Activated T-cell treated with anti-CD3 and anti-CD28 coated beads, Interleukin-2, amount 50 U/mL, for 1 hour (primary cell): ENCODE measurements around the gene CFAP46.
"Not testable (repeated sequence)": the region's sequence is repeated elsewhere in the genome, so short reads cannot be mapped to it uniquely, and the experiment has no call there.

Experiments used
- DNase-seq: peaks from one replicate; pipeline ENCODE4 v3.0.0-alpha.2; 2020

The CFAP46 gene

DNA sequence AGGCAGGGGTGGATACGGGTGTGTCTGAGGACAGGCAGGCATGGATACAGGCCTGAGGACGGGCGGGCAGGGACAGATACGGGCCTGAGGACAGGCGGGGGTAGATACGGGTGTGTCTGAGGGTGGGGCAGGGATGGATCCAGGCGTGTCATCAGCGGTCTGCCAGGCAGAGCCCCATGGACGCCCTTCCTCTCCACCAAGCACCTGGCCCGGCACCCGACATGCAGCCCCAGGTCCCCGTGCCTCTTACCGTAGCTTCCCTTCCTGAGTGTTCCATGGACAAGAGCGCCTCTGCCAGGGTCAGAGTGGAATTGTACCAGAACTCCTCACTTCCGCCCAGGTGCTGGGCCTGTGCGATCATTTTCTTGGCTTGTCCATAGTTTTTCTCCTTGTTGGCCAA, 81.8 kb downstream of the CFAP46 start:
- DNase-seq: no peak

DNA sequence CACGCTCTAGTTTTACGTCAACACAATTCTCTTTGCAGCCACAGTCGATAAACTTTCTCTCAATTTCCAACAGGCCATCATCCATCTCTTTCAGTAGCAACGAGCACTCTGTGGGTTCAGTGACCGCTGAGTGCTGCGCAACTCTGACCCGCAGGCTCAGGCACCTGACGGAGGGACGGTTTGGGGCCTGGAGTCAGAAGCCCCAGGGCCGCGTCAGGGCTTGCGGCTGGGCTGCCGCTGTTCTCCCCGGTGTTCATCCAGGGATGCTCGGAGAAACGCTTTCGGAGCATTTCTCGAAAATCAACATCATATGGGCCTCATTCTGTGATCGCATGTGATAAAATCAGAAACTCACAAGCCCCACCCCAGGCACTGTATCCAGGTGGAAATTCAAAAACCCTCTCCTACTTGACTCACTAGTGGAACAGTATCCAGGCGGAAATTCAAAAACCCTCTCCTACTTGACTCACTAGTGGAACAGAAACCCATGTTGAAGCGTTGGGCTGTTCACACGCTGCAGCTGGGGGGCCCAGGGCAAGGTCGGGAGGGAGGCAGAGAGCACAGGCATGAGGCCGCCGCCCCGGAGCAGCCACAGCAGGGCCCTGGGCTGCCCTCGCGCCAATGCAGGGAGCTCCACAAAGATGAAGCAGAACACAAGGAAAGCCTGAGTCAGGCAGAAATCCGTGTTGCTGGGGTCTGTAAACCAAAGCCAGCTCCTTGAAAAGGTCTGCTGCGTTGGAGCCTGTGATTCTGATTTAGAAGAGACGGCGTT, 83.1 kb downstream of the CFAP46 start:
- DNase-seq: no peak

GRCh38 chr10:132858121-132859081, 84.0 kb downstream of the CFAP46 start:
- DNase-seq: peak; percentile 12

GRCh38 chr10:132856869-132857524, 85.4 kb downstream of the CFAP46 start:
- no peak for DNase-seq

DNA sequence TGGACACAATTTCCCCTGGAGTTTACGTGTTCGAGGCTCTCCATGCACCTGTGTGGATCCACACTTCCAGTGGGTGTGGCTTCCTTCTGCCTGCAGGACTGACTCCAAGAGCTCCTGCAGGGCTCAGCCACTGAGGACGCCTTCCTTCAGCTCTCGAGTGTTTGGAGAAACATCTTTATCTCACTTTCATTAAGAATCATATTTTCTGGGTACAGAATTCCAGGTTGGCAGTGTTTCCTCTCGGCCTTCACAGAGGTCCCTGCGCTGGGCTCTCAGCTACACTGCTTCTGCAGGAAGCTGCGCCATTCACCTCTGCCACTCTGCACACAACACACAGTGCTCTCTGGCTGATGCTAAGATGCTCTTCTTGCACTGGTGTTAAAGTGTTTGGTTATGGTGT, 86.5 kb downstream of the CFAP46 start:
- DNase-seq: no peak

GRCh38 chr10:132851451-132851850, 90.9 kb downstream of the CFAP46 start:
- DNase-seq: no peak

GRCh38 chr10:132850896-132851295, 91.5 kb downstream of the CFAP46 start:
- DNase-seq: no peak

DNA sequence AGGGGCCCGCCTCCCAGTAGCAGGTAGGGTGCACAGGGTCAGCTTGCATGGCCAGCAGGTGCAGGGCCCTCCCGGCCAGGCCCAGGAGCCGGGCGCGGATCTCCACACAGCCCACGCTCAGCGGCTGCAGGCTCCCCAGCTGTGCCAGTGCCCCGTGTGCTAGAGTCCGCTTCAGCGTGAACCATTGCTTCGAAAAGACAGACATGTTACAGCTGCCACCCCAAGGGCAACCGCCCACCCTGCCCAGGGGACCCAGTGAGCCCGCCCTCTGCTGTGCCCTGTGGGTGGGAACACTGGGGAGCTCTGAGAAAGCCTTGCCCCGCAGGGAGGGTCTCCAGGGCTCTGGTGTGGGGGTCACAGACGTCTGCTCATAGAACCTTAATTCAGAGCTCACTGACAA, 92.1 kb downstream of the CFAP46 start:
- no peak for DNase-seq

DNA sequence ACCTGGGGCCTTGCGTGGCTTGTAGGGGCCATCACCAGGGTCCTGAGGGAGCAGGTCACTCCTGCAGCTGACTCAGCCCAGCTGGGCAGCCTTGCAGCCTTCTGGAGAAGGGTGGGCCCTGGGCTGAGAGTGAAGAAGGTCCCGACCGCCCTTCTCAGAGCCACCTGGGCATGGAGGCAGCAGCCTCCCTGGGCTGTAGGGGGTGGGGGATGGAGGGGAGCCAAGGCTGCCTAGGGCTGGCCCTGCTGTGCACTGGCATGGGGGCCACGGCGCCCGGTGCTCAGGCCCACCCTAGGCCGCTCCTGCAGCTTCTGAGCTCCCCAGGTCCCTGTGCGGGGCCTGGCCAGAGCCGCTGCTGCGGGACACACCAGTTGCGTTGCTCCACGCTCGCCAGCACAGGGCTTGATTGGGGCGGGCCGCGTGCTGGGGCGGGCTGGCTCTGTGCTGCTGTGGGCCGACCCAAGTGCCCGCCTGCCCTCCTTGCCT, 92.8 kb downstream of the CFAP46 start:
- DNase-seq: no peak

GRCh38 chr10:132848951-132849545, 93.3 kb downstream of the CFAP46 start:
- DNase-seq: no peak

GRCh38 chr10:132848291-132848701, 94.1 kb downstream of the CFAP46 start:
- no peak for DNase-seq

DNA sequence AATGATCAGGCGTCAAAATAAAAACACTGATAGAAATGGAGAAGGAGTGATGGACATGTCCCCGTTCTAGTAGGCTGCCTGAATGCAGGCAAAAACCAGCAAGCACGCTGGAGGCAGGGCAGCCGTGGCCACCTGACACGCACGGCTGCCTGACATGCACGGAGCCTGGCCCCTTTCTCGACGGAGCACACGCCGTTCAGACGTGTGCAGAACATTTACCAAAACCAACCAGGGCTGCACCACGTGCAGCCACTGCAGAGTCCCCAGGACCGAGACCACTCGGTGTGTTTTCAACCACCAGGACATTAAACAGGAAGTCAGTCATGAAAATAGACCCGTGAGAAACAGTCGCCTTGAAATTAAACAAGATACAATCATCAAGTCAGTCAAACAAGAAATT, 94.5 kb downstream of the CFAP46 start:
- no peak for DNase-seq

DNA sequence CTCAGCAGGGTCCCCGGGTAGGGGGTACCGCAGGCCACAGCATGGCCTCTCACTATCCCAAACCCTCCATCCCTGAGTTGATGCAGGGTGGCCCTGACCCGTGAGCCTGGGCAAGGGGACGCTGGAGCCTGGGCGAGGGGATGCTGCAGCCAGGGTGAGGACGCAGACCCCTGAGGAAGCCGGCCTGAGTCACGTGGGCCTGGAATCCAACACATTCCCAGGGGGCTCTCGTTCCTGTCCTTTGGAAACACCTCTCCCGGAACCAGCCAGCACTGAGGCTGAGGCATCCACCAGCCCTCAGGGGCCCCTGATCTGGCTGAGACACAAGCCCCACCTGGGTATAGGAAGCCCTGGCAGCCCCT, 95.0 kb downstream of the CFAP46 start:
- no peak for DNase-seq

DNA sequence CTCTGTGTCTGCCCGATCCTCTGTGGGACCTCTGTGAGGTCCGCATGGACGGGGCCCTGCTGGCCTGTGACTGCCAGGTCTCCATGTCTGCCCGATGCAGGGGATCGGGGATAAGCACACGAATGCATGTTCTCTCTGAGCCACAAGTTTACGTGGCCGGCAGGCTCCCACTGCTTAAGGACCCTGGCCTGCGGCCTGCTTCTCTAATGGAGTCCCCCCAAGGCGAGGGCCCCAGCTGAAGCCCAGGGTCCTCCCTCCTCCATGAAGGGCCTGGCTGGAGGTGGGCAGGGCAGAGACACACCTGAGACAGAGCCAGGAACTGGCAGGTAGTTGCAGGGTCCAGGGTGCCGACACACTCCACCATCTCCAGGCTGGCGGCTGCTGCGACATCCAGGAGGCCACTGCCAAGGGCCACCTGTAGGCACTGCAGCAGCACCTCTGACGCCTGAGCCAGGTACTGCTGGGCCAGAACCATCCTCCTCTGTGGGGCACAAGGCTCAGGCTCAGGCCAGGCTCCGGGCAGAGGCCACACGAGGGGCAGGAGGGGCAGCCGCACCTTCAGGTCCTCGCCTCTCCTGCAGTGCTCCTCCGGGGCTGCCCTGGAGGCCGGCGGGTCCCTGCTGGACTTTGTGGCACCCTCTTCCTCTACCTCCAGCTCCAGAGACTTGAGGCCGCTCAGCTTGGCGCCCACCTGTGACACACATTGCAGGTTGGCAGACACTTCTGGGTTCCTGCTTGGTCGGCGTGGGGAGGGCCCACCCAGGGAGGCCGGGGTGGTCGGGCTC, 95.5 kb downstream of the CFAP46 start:
- DNase-seq: no peak

DNA sequence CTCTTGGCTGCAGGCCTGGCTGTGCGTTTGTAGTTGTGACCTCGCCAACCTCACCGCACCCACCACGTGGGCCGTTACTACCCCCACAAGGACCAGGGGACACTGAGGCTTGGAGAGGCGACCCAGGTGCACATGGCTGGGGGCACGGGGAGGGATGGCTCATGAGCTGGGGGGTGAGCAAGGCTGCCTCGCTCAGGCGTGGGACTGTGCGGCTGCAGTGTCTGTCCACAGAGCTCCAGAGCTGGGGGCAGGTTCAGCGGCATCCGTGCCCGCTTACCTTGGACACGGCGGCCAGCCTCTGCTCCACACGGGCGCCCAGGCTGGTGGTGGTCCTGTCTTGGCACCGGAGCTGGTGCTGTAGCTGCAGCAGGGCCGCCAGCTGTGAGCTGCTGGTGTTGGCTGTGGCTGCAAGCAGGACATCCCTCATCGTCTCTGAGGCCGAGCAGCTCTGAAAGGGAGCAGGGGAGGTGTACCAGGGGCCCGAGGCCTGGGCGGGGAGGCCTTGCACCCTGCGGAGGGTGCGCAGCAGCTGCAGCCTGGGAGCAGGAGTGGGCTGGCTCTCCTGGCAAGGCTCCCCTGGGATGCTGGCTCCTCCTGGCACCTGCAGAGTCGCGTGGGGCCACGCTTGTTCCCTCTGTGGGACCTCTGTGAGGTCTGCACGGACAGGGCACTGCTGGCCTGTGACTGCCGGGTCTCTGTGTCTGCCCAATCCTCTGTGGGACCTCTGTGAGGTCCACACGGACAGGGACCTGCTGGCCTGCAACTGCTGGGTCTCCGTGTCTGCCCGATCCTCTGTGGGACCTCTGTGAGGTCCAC, 96.4 kb downstream of the CFAP46 start:
- no peak for DNase-seq

- no peak for DNase-seq
Observed at GRCh38 chr10:132845041-132845551, 97.3 kb downstream of the CFAP46 start.

GRCh38 chr10:132844069-132844809, 98.1 kb downstream of the CFAP46 start:
- DNase-seq: no peak

DNA sequence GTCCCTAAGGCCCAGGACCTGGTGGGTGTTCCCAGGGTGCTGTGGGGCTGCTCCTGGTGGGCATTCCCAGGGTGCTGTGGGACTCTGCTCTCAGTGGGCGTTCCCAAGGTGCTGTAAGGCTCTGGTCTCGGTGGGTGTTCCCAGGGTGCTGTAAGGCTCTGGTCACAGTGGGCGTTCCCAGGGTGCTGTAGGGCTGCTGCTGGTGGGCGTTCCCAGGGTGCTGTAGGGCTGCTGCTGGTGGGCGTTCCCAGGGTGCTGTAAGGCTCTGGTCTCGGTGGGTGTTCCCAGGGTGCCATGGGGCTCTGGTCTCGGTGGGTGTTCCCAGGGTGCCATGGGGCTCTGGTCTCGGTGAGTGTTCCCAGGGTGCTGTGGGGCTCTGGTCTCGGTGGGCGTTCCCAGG, 99.1 kb downstream of the CFAP46 start:
- DNase-seq: not testable (repeated sequence)

- DNase-seq: no peak
Observed at GRCh38 chr10:132842397-132842796, 100.0 kb downstream of the CFAP46 start.

- no peak for DNase-seq
Observed at GRCh38 chr10:132841615-132841975, 100.8 kb downstream of the CFAP46 start.
